ENCODE results near the gene RNLS. TPM values are rescaled to one million over a fixed set of nuclear protein-coding genes. Genes with fewer than 3 reads are reported as not detected.

The RNLS gene
- polyA plus RNA-seq, 2 of the 4 experiments (the other 2 are of a cell fraction): 11.7 to 16.8 TPM

GRCh38 chr10:88399240-88399639, 183.9 kb downstream of the RNLS start:
- no peak overlapping the region for H3K4me3 ChIP-seq
- ChIA-PET CTCF (interaction anchor here (1.5 kb wide), 1 partner anchor 10 kb away, joined by 4 read pairs; no protein-coding TSS in a partner anchor), POLR2A (no interaction called here)
- FAIRE-seq (no peak), DNase-seq (ENCODE audit: low read depth in 1 of 2, low spot score in 1 of 2) (no peak), ATAC-seq (no peak)
- no peaks in the 10 kb centered on the region for H3K4me1 ChIP-seq
- H3K4me2 ChIP-seq: no peak overlapping the region
- TF ChIP-seq NFE2L2 (conservative IDR thresholded peaks at IDR 0.05; ENCODE audit: low read length) (no peak), BCL3 (IDR thresholded peaks at IDR 0.05) (no peak)
- H3K9me3 ChIP-seq: peaks cover 33% of the 10 kb centered on the region; the same call in 2 of the 3 replicates
- no peak overlapping the region for H3K27ac ChIP-seq
- 72% methylated on average over 3 of the region's 3 CpGs for WGBS (ENCODE audit: missing lambda C conversion rate)

- H3K4me1 ChIP-seq: no peaks in the 10 kb centered on the region
- no peak for FAIRE-seq
- no peak overlapping the region for H3K4me3 ChIP-seq
- CTCF ChIA-PET: no interaction called here
- ATAC-seq: no peak
- H3K27ac ChIP-seq: no peak overlapping the region
- peak in 1 of 2 experiments; percentile 24 for DNase-seq (ENCODE audit: low read depth in 1 of 2, low spot score in 1 of 2)
- no peak overlapping the region for H3K4me2 ChIP-seq
- POLR2A ChIA-PET: no interaction called here
- H3K9me3 ChIP-seq: peaks cover 33% of the 10 kb centered on the region; the same call in 2 of the 3 replicates
- TF ChIP-seq MAFK (IDR thresholded peaks at IDR 0.05; ENCODE audit: partially characterized antibody) (no peak), FOSL2 (IDR thresholded peaks at IDR 0.05) (no peak), FOSL2 (CRISPR knock-in tag; IDR thresholded peaks at IDR 0.05) (peak; percentile 69)
Observed at GRCh38 chr10:88395677-88396076, 187.4 kb downstream of the RNLS start.

GRCh38 chr10:88392222-88392621, 190.9 kb downstream of the RNLS start:
- H3K4me3 ChIP-seq: no peak overlapping the region
- DNase-seq (ENCODE audit: low read depth in 1 of 2, low spot score in 1 of 2) (no peak), ATAC-seq (no peak), FAIRE-seq (no peak)
- TF ChIP-seq NR3C1 (IDR thresholded peaks at IDR 0.05) (no peak), ZNF302 (CRISPR knock-in tag; IDR thresholded peaks at IDR 0.05) (no peak), EP300 (IDR thresholded peaks at IDR 0.05) (no peak), SREBF2 (IDR thresholded peaks at IDR 0.05) (no peak), NPAS2 (CRISPR knock-in tag; IDR thresholded peaks at IDR 0.05; ENCODE audit: borderline replicate concordance) (no peak), MAFK (IDR thresholded peaks at IDR 0.05; ENCODE audit: partially characterized antibody) (no peak), HDAC2 (IDR thresholded peaks at IDR 0.05) (no peak), PBX3 (IDR thresholded peaks at IDR 0.05) (no peak), MAX (IDR thresholded peaks at IDR 0.05) (no peak), CBX2 (IDR thresholded peaks at IDR 0.05; ENCODE audit: borderline replicate concordance, low read depth) (no peak), TP53 (CRISPR knock-in tag; IDR thresholded peaks at IDR 0.05) (no peak), PHF8 (IDR thresholded peaks at IDR 0.05; ENCODE audit: borderline replicate concordance, low read depth) (no peak), GATA3 (IDR thresholded peaks at IDR 0.05; ENCODE audit: borderline replicate concordance) (no peak), RCOR1 (IDR thresholded peaks at IDR 0.05; ENCODE audit: low read depth, low read length) (no peak), SMC3 (IDR thresholded peaks at IDR 0.05) (no peak)
- no peak overlapping the region for H3K4me2 ChIP-seq
- H3K4me1 ChIP-seq: peaks cover 8% of the 10 kb centered on the region
- peaks cover 17% of the 10 kb centered on the region; the same call in 2 of the 3 replicates for H3K9me3 ChIP-seq
- ChIA-PET POLR2A (no interaction called here), CTCF (interaction anchor here (0.9 to 1.3 kb wide), 5 partner anchors 239 to 543 kb away, joined by 3 to 5 read pairs (median 4); no protein-coding TSS in a partner anchor)
- WGBS (ENCODE audit: missing lambda C conversion rate): 92% methylated on average over 1 of the region's 1 CpG
- no peak overlapping the region for H3K27ac ChIP-seq

- no peak for DNase-seq (ENCODE audit: low read depth in 1 of 2, low spot score in 1 of 2)
- ChIA-PET CTCF (interaction anchor here (0.7 to 3.3 kb wide), 36 partner anchors 10 to 572 kb away, joined by 3 to 39 read pairs (median 3); partner anchors contain the start of genes ATAD1, KLLN and PTEN), POLR2A (interaction anchor here (5.6 kb wide), 1 partner anchor 527 kb away, joined by 83 read pairs; the partner anchor contains the start of genes KLLN and PTEN)
- no peak for FAIRE-seq
- Histone ChIP-seq H3K4me1 (peaks cover 23% of the 10 kb centered on the region), H3K9me3 (peaks cover under 1% of the 10 kb centered on the region; the same call in 1 of the 3 replicates), H3K27ac (no peak overlapping the region), H3K4me2 (no peak overlapping the region), H3K4me3 (no peak overlapping the region)
- 78% methylated on average over 4 of the region's 4 CpGs for WGBS (ENCODE audit: missing lambda C conversion rate)
- no peak for ATAC-seq
- TF ChIP-seq RAD21 (conservative IDR thresholded peaks at IDR 0.05 in 1 of 2, IDR thresholded peaks at IDR 0.05 in 1 of 2) (no peak), POLR2A (IDR thresholded peaks at IDR 0.05; ENCODE audit: low read length) (no peak), E2F6 (IDR thresholded peaks at IDR 0.05; ENCODE audit: borderline replicate concordance, low read depth) (no peak), ELK1 (IDR thresholded peaks at IDR 0.05; ENCODE audit: low read depth, low read length) (no peak), HOXB5 (CRISPR knock-in tag; IDR thresholded peaks at IDR 0.05) (no peak), JUN (IDR thresholded peaks at IDR 0.05) (no peak), JUNB (IDR thresholded peaks at IDR 0.05) (no peak), ZSCAN20 (CRISPR knock-in tag; IDR thresholded peaks at IDR 0.05) (no peak), MAFK (IDR thresholded peaks at IDR 0.05; ENCODE audit: partially characterized antibody) (no peak), HDAC2 (IDR thresholded peaks at IDR 0.05) (no peak), HES2 (IDR thresholded peaks at IDR 0.05) (no peak), SREBF2 (IDR thresholded peaks at IDR 0.05) (no peak), CHD4 (IDR thresholded peaks at IDR 0.05; ENCODE audit: borderline replicate concordance) (no peak), HOXA7 (CRISPR knock-in tag; IDR thresholded peaks at IDR 0.05) (no peak), GATA3 (IDR thresholded peaks at IDR 0.05; ENCODE audit: borderline replicate concordance) (no peak)
Observed at GRCh38 chr10:88390041-88390440, 193.1 kb downstream of the RNLS start.
